Measurements from ENCODE around the gene NRXN3.

The NRXN3 gene

DNA sequence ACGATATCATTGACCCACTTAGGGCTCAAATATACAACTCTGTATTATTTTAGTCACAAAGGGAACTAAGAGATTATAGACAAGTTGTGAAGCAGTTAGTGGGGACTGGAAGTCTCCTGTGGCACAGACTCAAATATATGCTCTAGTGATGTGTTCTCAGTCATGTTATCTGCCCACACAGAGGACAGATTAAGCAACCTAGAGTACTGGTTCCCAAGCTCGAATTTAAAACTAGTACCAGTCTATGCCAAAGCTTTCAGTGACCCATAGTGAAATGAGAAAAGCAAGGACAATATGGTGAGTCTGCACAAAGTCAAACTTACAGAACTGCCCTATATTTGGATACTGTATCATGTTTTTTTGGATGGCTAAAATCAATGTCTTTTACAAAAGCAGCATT, 1651.9 kb downstream of the NRXN3 start:
- no peak for DNase-seq (ENCODE audit: low read depth)

DNA sequence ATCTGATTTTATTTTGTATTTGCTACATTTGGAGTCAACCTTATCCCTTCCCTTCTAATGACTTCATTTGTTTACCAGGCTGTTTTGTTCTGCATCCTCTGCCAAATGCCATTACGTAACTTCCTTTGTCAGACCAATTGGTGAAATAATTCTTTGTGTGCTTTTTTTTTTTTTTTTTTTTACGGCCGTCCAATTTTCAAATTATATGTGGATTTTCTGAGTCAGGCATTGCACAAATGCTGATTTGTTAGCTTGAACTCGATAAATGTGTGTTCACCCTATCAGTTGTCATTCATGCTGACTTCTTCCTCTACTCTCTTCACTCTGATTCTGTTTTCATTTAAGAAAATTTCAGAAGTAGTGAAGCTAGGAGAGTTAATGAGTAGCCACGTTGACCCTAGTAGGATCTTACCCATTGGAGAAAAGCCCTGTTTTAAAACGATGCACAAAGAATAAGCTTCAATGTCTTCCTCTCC, 1654.9 kb downstream of the NRXN3 start:
- no peak for DNase-seq (ENCODE audit: low read depth)

DNA sequence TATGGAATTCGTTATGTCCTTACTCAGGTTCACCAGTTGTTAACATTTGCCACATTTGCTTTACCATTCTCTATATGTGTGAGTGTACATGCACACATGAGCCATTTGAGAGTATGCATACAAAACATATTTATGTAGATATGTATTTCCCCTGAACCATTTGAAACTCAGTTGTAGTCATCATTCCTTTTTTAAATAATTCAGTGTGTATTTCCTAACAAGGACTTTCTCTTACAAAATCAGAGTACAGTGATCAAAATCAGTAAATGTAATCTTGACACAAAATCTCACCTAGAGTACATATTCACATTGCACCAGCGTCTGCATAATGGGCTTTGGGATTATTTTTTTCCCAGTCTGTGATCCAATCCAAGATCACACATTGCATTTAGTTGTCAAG, 1656.2 kb downstream of the NRXN3 start:
- DNase-seq (ENCODE audit: low read depth): no peak

DNA sequence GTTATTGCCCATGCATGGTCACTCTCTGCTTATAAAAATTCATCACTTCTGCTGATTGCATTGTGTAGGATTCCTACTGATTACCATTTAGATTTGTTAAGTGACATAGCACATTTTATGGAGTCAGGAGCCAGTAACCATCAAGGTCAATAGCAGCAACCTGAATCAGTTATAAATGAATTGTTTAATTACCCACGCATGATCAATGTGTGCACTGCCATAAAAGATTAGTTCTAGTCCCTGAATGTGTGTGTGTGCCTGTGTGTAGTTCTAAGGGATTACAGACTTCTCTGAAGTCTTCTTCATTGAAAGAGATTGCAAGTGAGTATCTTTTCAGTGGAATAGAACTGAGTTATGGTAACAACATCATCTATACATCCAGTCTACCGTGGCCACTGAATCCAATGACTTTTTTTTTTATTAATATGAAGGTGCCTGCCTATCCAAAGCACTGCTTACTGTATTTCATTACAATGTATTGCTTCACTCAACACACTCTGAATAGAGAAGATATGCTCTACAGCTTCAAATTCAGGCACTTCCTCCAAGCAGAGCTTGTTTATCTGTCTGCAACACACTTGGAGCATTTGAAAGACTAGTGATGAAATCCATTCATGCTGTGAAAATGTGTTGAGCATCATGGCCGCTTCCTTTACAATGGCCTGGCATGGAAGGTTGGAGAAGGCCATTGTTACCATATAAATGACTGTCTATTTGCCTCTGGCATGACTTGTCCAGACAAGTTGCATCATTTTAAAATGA, 1659.4 kb downstream of the NRXN3 start:
- DNase-seq (ENCODE audit: low read depth): no peak

DNA sequence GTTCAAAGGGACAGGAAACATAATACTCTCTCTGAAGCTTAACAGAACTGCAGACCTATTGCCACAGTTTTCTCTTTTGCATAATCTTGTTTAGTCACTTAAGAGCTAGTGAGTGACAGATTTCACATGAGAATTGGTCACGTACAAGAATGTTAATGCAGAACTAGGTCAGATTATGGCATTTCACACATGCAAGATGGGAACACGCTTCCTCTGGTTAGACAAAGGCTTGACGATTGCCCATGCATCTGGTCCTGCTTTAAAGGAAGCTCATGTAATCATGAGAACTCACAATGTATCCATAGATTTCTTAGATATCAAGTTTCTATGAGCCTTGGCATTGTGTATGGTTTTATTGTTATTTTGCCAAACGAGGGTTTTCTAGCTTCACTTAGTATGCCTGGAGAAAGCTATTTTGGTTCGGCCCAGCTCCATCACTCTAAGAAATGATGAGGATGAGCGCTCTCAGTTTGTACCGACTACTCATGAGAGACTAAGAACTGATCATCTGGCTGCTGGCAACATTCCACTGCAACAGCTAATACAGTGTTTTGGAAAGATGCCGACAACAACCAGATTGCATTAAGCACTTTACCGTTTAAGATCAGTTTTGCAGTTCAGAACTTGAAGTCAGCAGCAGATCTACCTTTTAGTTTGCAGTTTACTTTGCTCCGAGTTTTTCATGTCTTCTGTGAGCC, 1661.2 kb downstream of the NRXN3 start:
- DNase-seq (ENCODE audit: low read depth): no peak

DNA sequence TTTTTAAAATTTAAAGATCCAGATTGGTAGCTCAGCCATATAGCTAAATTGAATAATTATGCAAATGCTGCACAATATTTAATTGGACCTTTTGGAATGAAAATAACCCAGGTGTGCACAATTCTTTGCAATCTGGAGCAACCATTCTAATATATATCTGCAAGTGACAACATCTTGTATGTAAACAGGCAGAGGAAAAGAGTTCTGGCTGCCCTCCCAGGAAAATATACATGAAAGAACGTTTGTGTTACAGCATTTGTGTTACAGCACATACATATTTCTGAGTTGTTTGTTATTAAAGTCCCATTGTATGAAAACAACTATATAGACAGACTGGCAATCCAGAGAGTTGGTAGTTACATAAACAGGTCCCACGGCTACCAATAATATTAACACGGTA, 1663.6 kb downstream of the NRXN3 start:
- DNase-seq (ENCODE audit: low read depth): no peak

DNA sequence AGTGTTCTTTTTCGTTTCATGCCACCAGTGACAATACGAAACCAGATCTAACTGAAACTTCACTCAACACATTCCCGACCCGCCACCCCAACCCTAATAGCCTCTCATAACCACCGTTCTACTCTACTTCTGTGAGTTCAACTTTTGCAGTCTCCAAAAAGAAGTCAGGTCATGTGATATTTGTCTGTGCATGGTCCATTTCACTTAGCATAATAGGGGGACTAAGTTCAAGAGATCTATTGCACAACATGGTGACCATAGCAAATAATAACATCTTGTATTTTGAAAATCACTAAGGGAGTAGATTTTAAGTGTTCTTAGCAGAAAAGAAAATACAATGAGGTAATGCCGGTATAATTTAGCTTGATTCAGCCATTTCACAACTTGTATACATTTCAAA, 1664.7 kb downstream of the NRXN3 start:
- DNase-seq (ENCODE audit: low read depth): no peak

DNA sequence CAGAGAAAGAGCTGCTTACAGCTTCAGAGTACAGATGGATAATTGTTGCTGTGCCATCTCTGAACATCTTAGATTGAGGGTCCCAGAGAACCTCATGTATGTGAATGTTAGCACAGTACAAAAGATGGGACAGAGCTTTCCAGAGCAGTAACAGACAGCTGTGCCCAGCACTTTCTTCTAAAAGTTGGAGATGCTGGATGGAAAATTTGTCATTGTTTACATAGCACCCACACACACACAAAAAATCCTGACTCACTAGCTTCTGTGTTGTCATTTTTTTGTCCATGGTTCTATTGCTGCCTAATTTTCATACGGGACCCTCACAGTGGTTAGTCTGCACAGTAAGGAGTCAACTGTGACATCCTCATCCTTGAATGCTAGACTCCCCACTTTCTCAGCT, 1666.4 kb downstream of the NRXN3 start:
- DNase-seq (ENCODE audit: low read depth): no peak

DNA sequence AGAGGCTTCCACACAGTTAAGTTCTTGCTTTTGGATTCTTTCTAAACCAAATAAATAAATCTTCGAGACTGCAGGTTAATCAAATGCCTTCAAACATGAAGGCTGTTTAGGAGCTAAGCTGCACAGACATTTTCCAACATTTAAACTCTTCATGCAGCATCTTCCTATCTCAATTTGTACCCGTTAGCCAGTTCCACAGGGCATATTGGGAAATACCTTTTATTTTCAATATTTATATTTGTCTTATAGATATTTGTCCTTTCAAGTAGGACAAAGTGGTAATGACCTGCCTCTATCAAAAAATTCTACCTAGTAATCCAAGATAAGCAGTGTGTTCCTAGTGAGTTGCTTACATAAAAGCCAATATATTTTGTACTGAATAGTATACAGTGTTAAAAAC, 1667.5 kb downstream of the NRXN3 start:
- DNase-seq (ENCODE audit: low read depth): no peak

DNA sequence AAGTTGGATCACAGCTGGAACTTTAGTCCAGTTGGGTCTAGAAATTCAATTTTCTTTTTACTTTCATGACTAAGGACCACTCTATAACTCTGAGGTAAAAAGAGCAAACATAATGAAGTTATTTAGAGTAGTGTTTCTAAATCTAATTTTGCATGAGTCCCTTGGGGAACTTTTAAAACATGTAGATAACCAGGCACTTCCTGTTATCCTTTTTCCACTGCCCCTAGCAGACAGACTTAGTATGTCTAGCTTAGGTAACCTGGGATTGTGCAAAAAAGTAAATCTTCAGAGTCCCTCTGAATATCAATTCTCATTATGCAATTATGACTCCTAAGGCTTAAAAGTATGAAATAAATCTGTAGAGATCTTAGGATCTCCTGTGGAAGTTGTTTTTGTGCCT, 1669.9 kb downstream of the NRXN3 start:
- DNase-seq (ENCODE audit: low read depth): no peak

DNA sequence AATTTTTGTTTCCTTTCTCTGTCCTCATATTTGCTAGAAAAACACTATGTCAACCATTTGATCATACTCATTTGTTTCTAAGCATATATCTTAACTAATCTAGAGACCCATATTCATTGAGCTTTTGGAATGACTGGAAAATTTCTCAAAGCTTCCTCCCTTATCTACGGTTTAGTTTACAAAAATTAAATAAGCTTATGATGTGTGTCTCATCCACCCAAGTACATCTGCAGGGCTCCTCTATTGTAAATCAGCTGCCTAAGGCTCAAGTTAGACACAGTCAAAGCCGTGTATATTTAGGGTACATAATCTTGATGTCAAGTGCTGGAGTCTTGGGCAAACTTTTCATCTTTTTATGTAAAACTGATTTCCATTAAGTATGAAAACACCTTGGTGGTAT, 1670.7 kb downstream of the NRXN3 start:
- DNase-seq (ENCODE audit: low read depth): no peak

DNA sequence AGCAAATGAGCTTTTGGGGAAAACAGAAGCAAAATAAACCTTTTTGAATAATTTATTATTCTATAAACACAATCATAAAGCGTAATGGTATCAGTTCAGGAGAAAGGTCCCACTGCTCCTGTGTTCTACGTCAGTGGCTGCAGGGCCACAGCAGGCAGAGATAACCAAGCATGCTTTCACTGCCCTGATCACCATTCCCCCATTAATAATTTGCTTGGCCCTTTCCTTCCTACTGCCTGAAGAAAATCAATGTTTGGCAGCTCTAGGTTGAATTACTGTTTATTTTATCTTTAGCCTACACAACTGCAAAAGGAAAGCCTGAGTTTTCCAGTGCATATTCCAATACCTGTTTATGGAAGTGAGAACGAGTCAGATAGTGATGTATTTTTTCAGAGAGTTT, 1671.3 kb downstream of the NRXN3 start:
- no peak for DNase-seq (ENCODE audit: low read depth)

DNA sequence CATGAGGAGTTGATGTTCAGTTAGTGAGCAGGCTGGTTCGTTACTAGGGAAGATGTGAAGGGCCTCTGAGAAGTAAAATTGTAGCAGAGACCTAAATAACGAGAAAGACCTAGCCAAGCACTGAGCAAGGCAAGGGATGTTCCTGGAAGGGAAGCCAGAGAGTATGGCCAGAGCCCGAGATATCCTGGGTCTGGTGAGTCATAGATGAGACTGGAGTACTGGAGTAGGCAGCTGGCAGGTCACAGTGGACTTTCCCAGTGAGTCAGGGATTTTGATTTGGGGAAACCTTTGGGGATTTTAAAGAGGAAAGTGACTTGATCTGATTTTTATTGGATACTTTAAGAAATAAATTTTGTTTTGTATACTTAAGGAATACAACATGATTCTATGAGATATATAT, 1672.1 kb downstream of the NRXN3 start:
- no peak for DNase-seq (ENCODE audit: low read depth)

DNA sequence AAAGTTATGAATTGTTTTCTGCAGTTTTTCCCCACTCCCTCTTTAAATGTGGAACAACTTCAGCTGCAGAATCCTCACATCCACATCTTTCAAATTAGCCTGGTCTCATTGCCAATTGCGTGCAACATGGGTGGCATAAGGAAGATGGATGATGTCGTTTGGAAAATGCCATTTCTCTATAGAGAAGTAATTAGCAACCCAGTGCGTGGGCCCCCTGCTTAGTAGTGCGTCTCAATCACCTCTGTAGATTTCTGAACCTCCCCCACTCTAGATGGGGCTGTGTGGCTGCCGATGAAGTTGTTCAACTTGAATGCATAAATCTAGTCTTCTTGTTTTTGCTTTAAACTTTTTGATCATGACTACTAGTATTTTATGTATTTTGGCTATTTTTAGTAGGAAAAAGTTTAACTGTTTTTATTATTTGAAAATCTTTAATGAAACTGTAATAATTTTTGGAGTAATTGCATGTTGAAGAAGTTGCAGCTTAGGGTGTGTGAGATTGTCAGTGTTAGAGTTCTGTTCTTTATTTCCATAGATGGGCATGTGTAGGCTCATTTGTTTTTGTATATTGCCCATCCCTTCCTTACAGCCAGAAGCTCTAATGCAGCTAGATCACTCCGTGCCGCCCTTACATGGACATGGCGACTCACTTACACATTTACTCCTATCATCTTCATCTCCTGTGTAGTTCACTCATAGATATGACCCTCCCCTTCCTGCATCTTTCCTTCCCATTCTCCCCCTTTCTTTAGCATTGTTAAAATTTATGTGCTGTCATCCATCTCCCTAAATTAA, 1683.0 kb downstream of the NRXN3 start:
- DNase-seq (ENCODE audit: low read depth): no peak

DNA sequence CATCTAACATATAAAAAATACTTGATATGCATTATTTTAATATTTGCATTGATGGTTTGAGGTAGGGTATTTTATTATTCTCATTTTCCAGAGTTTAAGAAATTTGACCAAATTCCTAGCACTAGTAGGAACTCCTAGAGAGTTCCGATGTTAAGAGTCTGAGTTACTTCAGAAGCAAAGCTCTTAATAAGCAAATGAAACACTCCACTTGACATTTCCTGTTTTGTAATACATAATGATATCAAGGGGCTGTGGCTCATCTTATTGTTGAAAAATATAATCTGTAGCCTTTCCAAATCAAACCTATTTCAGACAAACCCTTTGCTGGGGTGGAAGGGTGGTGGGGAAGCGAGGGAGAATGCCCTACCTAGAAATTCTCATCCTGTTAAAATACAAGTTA, 1685.6 kb downstream of the NRXN3 start:
- DNase-seq (ENCODE audit: low read depth): no peak

DNA sequence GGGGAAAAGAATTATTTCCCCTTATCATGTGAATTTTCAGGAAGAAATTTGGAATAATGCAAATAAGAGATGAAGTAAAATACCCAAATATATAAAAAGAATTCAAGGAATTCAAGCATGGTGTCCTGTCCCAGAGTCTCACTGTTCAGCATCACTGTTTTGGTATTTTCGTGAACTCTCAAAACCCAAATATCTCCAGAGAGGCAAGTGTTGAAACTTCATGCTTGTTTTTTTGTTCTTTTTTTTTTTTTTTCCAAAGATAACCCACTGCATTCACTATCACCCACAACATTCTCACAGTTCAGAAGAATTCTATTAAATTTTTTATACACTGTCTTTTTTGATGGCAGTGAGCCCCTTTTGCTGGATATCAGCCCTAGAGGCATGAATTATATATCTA, 1686.2 kb downstream of the NRXN3 start:
- no peak for DNase-seq (ENCODE audit: low read depth)

DNA sequence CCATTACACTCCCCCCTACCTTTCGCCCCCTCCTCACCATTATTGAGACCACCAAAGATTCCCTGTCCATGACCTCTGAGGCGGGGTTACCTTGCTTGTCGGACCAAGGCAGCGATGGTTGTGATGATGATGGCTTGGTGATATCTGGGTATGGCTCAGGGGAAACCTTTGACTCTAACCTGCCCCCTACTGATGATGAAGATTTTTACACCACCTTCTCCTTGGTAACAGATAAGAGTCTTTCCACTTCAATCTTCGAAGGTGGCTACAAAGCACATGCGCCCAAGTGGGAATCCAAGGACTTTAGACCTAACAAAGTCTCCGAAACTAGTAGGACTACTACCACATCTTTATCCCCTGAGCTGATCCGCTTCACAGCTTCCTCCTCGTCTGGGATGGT, 1690.9 kb downstream of the NRXN3 start:
- DNase-seq (ENCODE audit: low read depth): no peak

DNA sequence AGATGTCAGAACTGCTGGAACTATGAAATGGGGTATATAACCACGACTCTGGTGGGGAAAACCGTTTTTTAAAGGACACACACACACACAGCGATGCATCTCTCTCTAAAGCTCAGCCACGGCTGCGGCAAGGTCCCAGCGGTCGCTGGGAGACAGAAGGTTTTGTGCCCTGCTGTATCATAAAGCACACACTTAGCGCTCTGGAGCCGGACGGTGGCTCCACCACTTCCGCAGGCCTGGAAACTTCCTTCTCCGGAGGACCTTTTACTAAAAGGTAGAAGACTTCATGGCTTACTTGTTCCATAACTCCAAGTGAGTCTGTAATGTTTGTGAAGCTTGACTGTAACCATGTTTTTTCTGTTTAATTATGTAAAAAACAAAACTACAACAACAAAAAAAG, 1691.9 kb downstream of the NRXN3 start:
- DNase-seq (ENCODE audit: low read depth): no peak

DNA sequence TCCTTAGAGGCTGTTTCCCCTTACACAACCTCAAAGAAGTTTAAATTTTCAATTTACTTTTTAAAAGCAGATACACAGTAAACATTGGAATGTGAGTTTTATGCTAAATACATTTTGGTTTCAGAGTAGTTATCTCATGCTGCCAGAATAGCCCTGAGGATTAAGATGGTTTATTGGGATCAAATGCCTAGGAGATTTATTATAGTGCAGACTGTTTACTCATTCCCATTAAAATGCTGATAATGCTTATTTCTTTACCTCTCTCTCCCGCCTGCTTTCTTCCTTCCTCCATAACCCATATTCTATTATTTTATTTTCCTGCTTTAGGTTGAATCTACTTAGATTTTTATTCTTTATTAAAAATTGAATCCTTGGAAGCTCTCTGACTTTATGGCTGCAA, 1701.0 kb downstream of the NRXN3 start:
- DNase-seq (ENCODE audit: low read depth): no peak

DNA sequence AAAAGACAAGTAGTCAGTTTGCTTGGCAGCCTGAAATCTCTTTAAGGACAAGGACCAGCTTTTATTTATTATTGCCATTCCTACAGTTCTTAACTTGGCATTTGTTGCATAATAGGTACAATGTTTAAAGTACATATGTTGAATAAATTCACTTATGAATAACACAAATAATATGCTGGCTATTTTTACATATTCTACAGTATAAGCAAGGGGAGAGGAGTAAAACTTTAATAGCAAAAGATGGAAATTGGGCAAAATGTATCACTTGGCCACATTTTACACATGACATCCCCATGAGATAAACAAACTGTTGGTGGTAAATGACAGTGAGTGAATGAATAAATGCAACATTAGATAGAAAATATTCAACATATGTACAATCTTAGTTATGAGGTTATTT, 1708.1 kb downstream of the NRXN3 start:
- no peak for DNase-seq (ENCODE audit: low read depth)

DNA sequence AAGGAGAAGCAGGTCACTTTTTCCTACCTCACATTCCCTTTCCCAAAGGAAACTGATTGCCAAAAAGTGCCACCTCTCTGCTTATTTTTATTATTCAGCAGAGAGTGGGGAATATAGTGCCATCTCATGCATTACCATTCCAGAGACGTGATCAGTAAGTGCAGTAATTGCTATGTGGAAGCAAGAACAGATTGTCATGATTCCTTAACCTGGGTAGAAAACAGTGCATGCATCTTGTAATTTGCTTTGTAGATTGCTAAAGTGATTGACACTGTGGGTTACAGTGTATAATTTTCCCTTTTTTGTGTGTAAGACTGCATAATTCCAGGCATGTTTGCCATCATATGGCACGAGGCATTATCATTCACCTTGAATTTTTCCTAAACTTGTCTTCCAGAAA, 1708.6 kb downstream of the NRXN3 start:
- no peak for DNase-seq (ENCODE audit: low read depth)

DNA sequence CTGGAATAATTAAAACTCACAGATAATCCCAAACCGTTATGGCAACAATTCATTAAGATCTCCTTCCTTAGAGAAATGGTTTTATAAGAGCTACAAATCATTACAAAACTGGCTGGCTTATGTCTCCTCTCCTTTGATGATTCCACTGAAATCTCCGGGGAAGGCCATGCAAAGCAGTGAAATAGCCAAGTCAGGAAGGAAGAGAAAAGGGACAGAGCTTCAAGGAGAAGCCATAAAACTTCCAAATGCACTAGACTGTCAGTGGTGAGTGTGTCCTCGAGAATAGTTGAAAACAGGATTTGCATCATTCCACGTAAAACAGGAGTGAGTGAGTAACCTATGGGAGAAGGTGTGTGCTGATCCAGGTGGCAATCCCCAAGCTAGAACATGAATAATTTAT, 1711.1 kb downstream of the NRXN3 start:
- DNase-seq (ENCODE audit: low read depth): no peak

DNA sequence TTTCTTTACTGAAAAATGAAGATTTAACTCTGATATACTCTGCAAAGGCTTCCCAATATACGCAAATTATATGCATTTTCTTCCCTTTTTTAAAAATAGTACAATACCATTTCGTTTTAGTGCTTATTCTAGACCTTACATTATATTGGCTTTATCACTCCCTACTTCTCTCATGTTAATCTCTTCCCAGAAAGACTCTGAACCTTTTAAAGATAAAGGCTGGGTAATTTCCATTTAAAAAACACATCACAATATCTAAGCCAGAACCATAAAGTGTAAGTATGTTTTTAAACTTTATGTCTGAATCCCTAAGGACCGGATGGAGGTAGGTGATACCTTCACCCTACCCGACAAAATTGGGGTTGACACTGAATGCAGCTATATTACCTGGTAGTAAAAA, 1720.4 kb downstream of the NRXN3 start:
- no peak for DNase-seq (ENCODE audit: low read depth)

All from T-helper 22 cell (primary cell).